Dermis microvascular lymphatic vessel endothelial cell (primary cell): ENCODE results near the gene IGLON5. TPM values are rescaled to one million over a fixed set of nuclear protein-coding genes. Genes with fewer than 3 reads are reported as not detected.

Source experiments
- DNase-seq, 2 donors: peaks; one replicate each; pipeline versions ENCODE4 v3.0.0 to v3.0.0-alpha.2; 2010; ENCODE audit warnings: low read depth in 2 of 2
- total RNA-seq: library from RNA; depleted of rRNA; stranded (reverse); fragments of >200 nt; gene quantifications from 2 replicates; pipeline ENCODE4 v1.2.1, GENCODE V29; 2014

The IGLON5 gene
- total RNA-seq, 1 donor from 2014 or later, result not detected

DNA sequence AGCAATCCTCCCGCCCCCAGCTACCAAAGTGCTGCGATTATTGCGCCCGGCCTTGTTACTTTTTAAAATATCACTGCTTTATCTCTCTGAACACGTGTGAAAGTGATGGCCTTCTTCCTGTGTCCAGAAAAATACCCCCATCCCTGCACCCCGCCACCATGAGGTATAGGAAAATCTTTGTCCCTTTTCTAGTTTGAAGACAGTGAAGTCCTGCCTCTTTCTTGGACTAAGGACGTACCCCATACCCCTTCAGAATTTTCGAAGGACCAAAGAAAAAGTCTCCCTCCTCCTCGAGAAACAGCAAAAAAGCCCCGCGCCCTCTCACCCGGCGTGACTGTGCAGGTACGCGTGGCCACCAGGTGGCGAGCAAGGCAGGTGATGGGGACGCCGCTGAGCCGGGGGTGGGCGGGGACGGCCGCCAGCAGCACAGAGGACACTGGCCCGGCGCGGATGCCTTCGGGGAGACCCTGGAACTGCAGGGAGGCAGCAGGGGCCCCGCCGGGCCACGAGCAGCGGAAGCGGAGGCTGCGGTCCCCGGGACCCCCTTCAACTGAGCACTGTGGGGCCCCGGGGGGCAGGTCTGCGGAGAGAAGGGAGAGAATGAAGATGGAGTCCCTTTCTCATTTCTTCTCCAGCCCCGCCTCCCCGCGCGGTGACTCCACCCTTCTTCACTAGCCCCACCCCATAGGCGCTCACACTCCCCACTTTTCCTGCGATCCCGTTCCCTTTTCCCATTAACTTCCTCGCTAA, 27.3 kb downstream of the IGLON5 start:
- peak; percentile 31 to 75 for DNase-seq

DNA sequence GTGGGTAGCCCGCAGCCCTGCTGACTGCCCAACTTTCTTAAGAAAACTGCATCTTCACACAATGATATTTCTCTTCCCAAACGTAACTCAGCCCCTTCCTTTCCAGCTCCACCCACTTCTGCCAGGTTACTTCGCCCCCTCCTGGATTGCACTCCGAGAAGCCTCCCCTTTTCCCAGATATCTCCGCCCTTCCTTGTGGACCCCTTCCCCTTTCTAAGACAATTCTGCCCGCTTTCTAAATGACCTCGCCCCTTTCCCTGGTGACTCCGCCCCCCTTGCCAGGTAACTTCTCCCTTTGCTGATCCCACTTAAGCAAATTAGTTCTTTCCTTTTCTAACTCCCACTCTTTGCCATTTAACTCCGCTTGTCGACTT, 27.9 kb downstream of the IGLON5 start:
- DNase-seq, result no peak

DNA sequence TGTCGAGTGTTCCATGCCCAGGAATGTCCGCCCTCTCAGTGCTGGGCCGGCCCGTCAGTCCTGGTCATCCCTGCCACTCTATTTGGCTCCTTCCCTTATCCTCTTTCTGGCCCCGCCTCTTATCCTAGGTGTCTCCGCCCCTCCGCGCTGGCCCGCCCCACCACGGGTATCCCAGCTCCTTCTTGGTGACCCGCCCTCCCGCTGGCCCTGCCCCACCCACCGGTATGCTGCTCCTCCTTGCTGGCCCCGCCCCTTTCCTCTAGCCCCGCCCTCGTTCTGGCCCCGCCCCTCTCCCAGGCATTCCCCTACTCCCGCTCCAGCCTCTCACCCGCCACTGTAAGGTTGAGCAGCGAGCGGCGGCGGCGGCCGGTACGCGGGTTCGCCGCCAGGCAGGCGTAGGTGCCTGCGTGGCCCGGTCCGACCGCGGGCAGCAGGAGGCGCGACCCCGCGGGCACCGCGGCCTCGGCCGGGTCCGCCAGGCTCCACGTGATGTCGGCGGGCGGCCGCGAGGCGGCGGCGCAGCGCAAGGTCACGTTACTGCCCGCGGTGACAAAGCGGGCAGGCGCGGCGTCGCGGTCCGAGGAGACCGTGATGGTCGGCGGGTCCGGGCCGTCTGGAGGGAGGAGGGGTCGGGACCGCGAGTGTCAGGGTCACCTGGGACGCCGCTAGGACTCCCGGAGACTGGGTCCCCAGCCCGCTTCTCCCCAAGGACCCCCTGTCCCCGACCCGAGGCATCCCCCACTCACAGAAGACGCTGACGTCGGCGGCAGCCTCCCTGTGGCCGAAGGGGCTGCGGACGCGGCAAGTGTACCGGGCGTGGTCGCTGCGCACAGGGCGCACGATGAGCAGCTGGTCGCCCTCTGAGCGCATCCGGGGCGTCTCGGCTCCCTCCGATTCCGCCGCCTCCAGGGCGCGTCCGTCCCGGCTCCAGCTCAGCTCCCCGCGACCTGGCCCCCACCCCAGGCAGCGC, 28.5 kb downstream of the IGLON5 start:
- peak; percentile 76 to 98 for DNase-seq

DNA sequence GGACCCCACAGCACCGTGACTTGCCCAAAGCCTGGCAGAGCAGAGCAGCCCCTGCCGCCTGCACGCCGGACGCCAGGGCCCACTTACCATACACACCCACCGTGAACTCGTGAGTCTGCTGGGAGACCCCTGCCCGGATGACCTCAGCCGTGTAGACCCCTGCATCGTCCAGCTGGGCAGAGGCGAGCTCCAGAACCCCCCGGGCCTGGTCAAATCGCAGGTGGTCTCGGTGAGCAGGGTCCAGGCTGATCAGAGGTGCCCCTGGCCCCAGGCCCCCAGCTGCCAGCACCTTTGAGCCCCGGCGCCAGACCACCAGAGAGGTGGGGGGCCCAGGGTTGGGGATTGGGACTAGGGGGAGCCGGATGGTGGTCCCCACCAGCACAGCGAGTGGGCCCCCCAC, 29.6 kb downstream of the IGLON5 start:
- DNase-seq, result no peak

GRCh38 chr19:51341976-51342580, 30.6 kb downstream of the IGLON5 start, which contains the start of gene VSIG10L:
Gene VSIG10L (minus strand): TSS chr19:51342139. CDS start chr19:51342124, 15 bp downstream.
- no peak for DNase-seq

GRCh38 chr19:51342631-51343569, 31.5 kb downstream of the IGLON5 start:
- no peak for DNase-seq

DNA sequence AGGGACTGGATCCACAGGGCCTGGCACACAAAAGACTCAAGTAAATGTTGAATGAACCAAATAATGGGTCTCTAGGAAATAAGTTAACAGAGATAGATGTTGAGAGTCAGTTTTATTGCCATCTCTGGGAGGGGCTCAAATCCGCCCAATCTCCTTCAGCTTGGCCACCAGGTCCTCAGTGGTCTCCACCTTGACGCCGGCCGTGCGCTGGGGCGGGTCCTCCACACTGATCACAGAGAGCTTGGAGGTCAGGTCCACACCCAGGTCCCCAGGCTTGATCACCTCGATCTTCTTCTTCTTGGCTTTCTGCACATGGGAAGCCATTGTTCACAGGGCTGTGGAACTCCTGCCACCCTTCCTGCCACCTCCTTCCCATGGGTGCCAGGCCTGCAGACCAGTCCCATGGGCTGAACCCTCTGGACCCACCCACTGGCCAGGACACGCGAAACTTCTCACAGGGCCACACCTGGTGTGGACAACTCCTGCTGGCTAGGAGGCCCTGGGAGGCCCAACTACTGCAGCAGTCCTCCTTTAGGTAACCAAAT, 33.7 kb downstream of the IGLON5 start:
- DNase-seq, result no peak

DNA sequence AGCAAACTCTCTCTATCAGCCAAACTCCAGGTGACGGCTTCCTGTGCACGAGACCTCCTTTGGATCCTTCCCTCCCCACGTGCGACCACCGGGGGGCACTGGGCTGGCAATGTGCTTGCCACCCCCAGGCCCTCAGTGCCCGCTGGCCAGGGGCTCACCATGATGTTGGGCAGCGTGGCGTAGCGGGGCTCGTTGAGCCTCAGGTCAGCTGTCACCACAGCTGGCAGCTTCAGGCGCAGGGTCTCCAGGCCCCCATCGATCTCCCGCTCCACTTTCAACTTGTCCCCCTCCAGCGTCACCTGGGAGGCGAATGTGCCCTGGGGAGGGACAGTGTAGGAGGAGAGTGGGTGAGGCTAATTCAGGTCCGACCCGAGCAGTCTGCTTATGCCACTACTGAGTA, 35.3 kb downstream of the IGLON5 start:
- no peak for DNase-seq

DNA sequence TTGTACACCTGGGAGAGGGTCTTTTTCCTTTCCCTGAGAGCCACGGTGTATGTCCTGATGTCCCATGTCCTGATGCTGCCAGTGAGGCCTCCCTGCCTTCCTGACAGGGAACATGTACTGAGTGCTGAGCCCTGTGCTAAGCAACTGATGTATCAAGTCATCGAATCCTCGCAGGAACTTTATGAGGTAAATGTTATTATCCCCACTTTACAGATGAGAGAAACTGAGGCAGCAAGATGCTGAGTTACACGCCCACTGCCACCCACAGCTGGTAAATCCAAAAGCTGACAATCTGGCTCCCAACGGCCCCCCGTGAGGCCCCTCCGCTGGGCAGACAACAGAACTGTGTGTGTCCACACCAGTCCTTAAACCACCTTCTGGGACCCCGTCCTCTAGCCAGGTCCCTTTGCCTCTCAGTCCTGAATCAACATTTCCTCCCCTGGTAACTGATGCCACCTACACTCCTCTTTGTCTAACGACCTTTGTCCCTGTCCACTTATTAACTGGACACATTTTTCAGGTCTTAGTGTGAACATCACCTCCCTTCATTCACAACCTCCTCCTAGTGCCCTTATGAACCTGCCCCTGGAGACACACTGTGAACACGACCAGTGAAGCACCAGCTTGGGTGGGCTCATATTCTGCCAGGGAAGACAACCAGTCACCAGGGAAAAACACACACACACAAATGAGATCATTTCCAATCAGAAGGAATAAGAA, 35.9 kb downstream of the IGLON5 start:
- no peak for DNase-seq

GRCh38 chr19:51351266-51351990, 40.0 kb downstream of the IGLON5 start:
- DNase-seq, result no peak

DNA sequence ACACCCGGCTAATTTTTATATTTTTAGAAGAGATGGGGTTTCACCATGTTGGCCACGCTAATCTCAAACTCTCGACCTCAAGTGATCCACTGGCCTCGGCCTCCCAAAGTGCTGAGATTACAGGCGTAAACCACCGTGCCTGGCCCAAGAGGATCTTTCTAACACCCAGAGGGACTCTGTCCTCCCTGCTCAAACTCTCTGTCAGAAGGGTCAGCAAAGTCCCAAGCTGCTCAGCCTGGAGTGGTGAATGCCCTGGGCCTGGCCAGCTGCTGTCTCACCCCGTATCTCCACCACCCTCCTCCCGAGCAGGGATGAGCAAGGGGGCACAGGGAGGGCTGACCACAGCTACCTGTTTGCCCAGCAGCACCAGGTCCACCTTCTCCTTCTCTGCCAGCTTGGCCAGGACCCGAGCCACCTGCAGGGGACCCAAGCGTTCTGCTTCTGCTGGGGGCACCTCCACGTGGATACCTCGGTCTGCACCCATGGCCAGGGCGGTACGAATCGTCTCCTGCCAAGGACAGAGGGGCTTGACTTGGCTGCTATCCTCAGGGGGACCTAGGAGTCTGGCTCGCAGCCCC, 41.4 kb downstream of the IGLON5 start:
- no peak for DNase-seq

DNA sequence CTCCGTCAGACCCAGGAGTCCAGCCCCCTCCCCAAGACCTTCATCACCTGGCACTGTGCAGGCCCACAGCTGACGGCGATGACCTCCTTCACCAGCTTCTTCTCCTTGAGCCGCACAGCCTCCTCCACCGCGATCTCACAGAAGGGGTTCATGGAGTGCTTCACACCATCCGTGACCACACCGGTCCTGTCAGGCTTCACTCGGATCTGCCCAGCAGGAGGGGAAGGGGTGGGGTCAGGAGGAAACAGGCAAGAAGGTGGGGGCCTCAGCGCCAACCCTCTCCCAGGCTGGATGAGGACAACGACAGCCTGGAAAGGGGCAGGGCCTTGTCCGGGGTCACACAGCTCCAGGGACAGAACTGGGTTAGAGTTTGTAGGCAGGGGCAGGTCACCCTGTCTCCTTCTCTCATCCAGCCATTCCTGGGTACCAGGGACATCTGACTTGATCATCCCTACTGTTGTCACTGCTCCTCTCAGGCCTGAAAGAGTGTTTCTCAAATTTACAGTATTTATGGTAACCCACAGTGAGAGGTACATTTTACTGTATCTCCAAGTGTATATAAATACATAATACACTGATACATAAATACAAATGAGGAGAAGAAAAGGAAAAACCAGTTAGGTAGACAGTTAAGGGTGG, 42.8 kb downstream of the IGLON5 start:
- DNase-seq, result no peak

DNA sequence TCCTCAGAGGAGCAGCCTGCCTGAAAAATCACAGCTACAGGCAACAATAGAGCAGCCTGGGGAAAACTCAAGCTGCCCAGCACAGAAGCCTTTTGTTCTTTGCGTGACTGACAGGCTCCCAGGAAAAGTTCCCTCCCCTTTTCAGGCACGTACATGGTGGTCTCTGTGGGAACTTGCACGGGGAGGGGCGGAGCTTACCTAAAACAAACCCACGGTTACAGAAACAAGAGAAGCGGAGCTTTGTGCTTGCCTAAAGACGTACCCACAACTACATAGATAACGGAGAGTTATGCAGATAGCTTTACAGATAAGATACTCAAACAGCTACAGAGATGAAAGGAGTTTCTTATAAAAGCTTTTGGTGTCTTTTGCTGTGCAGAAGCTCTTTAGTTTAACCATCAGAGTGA, 43.3 kb downstream of the IGLON5 start:
- no peak for DNase-seq

GRCh38 chr19:51356159-51356801, 44.8 kb downstream of the IGLON5 start:
- DNase-seq, result no peak

DNA sequence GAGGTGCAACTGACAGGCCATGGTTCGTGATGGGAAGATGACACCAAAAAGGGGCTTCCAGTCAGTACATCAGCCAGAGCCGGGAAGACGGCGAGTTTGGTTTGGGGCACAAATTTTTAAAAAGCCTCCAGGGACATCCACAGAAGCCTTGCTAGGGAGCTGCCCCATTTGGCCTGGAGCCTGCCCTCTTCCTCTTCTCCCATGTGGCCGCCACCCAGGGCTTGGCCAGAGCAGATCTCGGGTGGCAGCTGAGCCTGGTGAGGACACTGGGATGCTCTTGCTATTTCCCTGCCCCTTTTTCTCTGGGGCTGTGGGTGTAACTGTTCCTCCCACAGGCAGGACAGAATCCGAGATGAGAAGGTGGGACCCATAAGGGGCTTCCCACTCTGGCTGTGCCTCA, 46.5 kb downstream of the IGLON5 start:
- DNase-seq, result no peak

DNA sequence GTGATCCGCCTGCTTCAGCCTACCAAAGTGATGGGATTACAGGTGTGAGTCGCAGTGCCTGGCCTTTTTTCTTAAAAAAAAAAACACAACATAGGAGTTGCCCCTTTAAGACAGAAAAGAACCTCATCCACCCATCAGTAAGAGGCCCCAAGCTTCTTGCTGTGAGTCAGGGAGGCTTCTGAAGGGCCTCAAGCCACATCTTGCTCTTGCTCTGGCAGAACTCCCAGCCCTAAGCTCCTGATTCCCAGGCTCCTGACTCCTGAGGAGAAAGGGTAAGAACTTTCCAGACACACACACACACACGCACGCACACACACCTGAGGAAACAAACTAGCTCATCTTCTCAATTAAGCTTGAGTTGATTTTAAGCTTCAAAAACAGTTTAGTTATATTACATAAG, 47.9 kb downstream of the IGLON5 start:
- no peak for DNase-seq

DNA sequence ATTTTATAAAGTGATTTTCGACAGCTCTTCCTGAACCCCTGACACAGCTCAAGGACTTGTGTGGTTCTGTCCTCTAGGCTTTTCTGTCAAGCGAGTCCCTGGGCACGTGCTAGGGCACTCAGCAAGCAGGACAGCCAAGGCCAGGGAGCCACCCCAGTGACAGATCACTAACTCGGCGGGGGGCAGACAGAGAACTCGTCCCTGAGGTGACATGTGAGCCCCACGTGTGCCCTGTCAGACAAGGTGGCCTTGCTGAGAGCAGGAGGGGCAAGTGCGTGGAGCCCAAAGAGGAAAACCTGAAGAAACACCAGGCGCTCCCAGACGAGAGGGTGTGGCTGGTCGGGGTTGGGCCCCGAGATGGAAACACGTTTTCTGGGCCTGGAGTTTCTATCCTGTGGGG, 49.8 kb downstream of the IGLON5 start:
- no peak for DNase-seq
